ENCODE data around the gene ITGB3. TPM values are rescaled to one million over a fixed set of nuclear protein-coding genes. Genes with fewer than 3 reads are reported as not detected.

The ITGB3 gene
- total RNA-seq = 10.7 and 14.2 TPM in 2 replicates

DNA sequence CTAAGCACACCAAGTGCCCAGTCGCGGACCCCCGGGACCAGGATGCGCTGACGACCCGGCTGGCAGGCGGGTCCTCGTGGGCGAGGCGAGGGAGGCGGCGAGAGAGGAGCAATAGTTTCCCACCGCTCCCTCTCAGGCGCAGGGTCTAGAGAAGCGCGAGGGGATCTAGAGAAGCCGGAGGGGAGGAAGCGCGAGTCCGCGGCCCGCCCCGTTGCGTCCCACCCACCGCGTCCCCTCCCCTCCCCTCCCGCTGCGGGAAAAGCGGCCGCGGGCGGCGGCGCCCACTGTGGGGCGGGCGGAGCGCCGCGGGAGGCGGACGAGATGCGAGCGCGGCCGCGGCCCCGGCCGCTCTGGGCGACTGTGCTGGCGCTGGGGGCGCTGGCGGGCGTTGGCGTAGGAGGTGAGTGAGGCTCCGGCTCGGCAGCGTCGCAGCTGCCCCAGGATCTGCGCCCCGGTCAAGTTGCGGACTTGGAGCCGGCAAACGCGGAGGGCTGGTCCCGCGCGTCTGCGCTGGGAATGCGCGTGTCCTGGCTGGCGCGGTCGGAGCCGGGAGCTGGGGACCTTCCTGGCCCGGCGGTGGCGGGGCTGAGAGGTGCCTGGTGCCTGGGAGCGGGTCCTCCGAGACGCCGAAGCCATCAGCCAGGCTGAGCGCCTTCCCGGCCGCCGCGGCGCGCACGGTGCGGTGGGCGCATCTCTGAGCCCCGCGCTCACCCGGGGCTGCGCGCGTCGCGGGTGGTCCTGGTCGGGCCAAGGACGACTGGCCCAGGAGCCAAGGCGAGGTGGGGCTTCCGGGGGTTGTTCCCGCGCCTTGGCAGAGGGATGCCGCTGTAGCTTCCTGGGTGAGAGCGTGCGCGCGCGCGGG is at the start of gene ITGB3:
TSS of gene ITGB3 (plus strand) at position 287 of the 862 bp plus-strand sequence. CDS start at position 322, 35 bp downstream.

DNA sequence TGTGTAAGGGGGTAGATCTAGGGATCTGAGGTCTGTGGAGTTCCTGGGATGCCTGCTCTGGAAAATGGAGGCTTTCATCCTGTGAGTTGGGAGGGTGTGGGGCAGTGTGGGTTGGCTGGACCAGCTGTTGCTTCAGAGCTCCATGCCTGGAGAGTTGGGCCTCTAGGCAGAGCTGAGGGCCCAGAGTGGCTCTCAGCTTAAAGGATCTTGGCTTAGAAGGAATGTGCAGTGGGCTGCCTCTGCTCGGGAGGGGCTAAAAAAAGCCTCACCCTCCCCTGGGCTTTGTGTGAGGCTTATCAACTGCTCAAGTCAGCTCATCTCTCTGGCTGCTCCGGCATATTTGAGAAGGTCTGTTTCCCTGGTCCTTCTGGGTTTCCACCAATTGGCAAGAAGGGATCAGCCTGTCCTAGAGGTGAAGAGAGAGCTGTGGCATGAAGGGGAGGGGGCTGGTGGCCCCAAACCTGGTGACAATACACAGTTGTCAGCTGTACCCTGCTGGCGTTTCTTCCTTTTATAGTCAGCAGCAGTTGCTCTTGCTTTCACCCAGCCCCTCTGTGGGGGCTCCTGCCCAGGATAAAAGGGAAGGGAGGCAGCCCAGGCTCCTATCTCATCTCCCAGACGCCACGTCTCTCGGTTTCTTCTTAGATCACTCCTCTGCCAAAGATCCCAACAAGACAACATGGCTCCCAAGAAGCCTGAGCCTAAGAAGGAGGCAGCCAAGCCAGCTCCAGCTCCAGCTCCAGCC is 44.7 kb upstream of the ITGB3 start, which contains the start of gene MYL4:
TSS of gene MYL4 (plus strand) at position 605 of the 745 bp plus-strand sequence. CDS start at position 680, 75 bp downstream.

DNA sequence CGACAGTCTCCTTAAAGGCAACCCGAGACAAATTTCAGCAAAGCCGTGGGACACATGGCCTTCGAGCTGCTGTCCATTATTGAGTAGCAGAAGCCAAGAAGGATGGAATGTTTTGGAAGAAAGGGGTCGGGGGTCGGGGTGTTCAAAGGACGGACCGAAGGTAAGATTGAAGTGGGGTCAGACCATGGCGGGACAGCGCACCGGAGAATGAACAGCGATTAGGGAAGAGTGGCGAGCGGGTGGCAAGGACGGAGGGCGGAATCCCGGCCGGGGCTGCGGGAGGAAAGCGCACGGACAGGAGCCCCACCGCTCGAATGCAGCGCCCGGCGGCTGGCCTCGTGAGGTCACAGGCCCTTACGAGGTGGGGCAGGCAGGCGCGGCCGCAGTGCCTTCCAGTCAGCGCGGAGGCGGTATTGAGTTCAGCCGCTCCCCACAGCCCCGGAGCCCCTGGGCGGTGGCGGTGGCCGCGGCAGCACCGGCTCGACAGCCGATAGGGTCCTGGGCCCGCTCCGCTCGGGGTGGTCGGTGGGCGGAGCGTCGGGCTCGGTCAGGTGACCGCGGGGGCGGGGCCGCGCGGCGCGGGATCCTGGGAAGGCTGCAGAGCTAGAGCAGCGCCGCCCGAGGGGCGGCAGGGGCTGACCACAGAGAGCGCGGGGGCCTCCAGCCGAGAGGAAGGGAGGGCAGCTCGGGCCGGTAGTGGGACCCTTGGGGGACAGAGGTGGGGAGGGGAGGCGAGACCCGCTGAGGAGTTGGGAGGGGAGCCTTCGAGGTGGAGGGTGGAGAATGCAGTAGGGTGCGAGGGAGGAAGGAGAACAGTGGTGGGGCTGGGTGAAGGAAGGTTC is 70.0 kb downstream of the ITGB3 start, which contains the start of gene EFCAB13:
TSS of gene EFCAB13 (plus strand) at position 574 of the 842 bp plus-strand sequence. CDS start 4,399 bp downstream, outside the sequence.

Other genes with a start within 250 kb of the ITGB3 start
- 132 and 134 TPM in 2 replicates for gene CDC27, start 64.5 kb upstream of the ITGB3 start, total RNA-seq
- 0.13 TPM in 1 of 2 replicates, not detected in the other for gene MYL4, start 44.5 kb upstream of the ITGB3 start, total RNA-seq
- gene EFCAB13, start 70.1 kb downstream of the ITGB3 start, total RNA-seq = 1.2 and 2.4 TPM in 2 replicates